ENCODE results near the gene RNPS1.

DNA sequence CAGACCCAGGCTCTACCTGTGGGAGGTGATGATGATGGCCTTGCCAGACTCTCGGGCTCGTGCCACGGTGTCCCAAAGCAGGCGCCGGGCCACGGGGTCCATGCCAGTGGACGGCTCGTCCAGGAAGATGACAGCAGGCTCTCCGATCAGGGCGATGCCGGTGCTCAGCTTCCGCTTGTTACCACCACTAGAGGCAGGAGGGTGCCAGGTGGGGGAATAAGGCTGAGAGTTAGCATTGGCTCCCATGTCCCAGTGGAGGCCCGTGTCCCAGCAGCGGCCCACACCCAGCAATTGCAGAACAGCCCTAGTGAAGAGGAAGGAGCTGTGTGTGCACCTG is 10.3 kb upstream of the RNPS1 start:
- no peak for TF ChIP-seq EZH2phosphoT487 (IDR thresholded peaks at IDR 0.05; ENCODE audit: low read depth)
- TF ChIP-seq, protein P1, sequence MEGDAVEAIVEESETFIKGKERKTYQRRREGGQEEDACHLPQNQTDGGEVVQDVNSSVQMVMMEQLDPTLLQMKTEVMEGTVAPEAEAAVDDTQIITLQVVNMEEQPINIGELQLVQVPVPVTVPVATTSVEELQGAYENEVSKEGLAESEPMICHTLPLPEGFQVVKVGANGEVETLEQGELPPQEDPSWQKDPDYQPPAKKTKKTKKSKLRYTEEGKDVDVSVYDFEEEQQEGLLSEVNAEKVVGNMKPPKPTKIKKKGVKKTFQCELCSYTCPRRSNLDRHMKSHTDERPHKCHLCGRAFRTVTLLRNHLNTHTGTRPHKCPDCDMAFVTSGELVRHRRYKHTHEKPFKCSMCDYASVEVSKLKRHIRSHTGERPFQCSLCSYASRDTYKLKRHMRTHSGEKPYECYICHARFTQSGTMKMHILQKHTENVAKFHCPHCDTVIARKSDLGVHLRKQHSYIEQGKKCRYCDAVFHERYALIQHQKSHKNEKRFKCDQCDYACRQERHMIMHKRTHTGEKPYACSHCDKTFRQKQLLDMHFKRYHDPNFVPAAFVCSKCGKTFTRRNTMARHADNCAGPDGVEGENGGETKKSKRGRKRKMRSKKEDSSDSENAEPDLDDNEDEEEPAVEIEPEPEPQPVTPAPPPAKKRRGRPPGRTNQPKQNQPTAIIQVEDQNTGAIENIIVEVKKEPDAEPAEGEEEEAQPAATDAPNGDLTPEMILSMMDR (IDR thresholded peaks at IDR 0.05; ENCODE audit: low read depth, low read length): no peak

All from OCI-LY3 (cell line).